Stomach smooth muscle (tissue), 2 donors: ENCODE results near the gene SLC8A3.

Source experiments
- H3K27ac ChIP-seq: one replicate; pipeline ENCODE4 v1.7.0; 2013; ENCODE audit warnings: mild to moderate bottlenecking, low read length, inconsistent platforms
- H3K27me3 ChIP-seq, 2 donors: one replicate each; pipeline ENCODE4 v1.7.0; 2013; ENCODE audit warnings: low read length in 2 of 2; ENCODE audit not compliant: insufficient read depth in 2 of 2, control insufficient read depth in 1 of 2
- H3K36me3 ChIP-seq, 2 donors: one replicate each; pipeline ENCODE4 v1.7.0; 2013; ENCODE audit warnings: low read length in 2 of 2; ENCODE audit not compliant: control insufficient read depth in 2 of 2, insufficient read depth in 2 of 2
- H3K4me1 ChIP-seq: one replicate; pipeline ENCODE4 v1.7.0; 2013; ENCODE audit warnings: low read length; ENCODE audit not compliant: control insufficient read depth, insufficient read depth
- H3K4me3 ChIP-seq, 2 donors: one replicate each; pipeline ENCODE4 v1.7.0; 2013; ENCODE audit warnings: low read length in 2 of 2
- H3K9ac ChIP-seq, 2 donors: one replicate each; pipeline ENCODE4 v1.7.0; 2013; ENCODE audit warnings: low read length in 2 of 2, mild to moderate bottlenecking in 1 of 2
- H3K9me3 ChIP-seq, 2 donors: one replicate each; pipeline ENCODE4 v1.7.0; 2013; ENCODE audit warnings: low read length in 2 of 2; ENCODE audit not compliant: control insufficient read depth in 2 of 2
- donor health status: healthy.
- donor health status: Pancreatic carcinoma.

SLC8A3 gene

DNA sequence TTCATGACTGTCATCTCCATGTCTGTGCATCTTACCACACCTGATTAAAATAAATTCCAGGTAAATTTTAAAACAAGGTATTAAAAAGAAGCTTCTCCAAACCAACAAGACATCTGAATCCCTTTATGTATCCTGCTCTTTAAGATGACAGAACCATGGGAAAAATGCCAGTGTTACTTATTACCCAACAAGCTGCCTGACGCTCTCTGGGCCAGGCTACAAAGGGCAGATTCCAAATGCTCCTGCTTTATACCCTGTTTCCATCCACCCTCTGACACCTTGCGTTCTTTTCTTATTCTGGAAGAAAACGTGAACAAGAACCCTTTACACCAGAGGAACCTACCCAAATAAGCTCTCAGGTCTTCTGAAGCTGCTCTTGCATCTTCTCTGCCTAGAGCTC lies 70.7 kb downstream of the SLC8A3 start:
- H3K9ac ChIP-seq: no peak overlapping the region
- H3K27ac ChIP-seq: no peak overlapping the region
- H3K9me3 ChIP-seq: no peaks in the 10 kb centered on the region
- no peak overlapping the region for H3K4me3 ChIP-seq
- no peaks in the 10 kb centered on the region for H3K36me3 ChIP-seq
- H3K4me1 ChIP-seq: no peaks in the 10 kb centered on the region
- H3K27me3 ChIP-seq: no peaks in the 10 kb centered on the region

DNA sequence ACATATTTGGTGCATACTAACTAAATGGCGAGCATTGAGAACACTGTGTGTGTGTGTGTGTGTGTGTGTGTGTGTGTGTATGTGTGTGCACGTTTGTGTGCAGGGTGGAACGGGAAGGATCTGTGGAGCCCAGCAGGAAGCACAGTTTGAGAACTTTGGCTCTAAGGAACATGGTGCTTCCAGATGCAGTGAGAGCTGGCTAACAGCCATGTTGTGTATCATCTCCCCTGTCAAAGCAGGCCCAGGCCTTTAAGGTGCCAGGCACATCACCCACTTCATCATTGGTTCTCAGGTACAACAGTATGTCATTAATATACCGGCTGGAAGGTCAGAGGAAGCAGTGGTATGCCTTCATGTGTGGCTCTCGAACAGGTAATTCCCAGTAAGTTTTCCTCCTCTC lies 72.5 kb downstream of the SLC8A3 start:
- Histone ChIP-seq H3K36me3 (no peaks in the 10 kb centered on the region), H3K27me3 (no peaks in the 10 kb centered on the region), H3K4me3 (no peak overlapping the region), H3K27ac (no peak overlapping the region), H3K4me1 (no peaks in the 10 kb centered on the region), H3K9ac (no peak overlapping the region), H3K9me3 (no peaks in the 10 kb centered on the region)

DNA sequence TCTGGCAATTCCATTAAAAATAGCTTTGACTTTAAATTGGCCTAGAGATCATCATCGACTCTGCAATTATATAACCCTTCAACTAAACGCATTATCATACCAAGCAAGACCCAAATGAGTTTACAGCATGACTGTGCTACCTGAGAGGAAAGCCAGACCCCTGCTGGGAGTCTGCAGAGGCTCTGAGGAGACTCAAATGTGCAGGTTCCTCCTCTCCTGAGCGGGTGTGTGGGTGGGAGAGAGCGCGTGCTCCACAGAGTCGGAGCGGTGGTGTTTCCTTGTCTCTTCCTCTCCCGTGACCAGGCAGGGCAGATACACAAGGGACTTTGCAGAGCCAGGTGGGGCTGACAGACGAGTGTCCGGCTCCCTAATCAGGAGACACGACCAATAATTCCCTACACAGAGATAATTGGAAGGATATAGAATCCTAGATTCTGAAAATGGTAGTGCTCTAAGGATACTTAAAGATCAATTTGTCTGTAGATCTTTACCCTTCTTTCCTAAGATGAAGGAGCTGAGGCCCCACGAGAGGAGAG lies 74.1 kb downstream of the SLC8A3 start:
- no peaks in the 10 kb centered on the region for H3K27me3 ChIP-seq
- H3K4me1 ChIP-seq: no peaks in the 10 kb centered on the region
- H3K4me3 ChIP-seq: no peak overlapping the region
- no peak overlapping the region for H3K27ac ChIP-seq
- no peak overlapping the region for H3K9ac ChIP-seq
- H3K36me3 ChIP-seq: no peaks in the 10 kb centered on the region
- H3K9me3 ChIP-seq: no peaks in the 10 kb centered on the region

DNA sequence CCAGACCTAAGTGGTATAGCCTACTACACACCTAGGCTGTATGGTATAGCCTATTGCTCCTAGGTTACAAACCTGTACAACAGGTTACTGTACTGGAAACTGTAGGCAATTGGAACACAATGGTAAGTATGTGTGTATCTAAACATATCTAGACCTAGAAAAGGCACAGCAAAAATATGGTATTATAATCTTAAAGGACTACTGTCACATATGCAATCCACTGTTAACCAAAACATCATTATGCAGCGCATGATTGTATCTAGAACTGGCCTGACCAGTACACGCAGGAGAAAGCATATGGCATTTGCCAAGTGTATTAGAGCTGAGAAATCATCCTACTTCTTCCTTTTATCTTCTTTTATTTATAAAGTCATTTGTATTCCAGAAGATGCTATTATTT lies 75.5 kb downstream of the SLC8A3 start:
- H3K27me3 ChIP-seq: no peaks in the 10 kb centered on the region
- H3K9me3 ChIP-seq: no peaks in the 10 kb centered on the region
- H3K4me3 ChIP-seq: no peak overlapping the region
- H3K4me1 ChIP-seq: no peaks in the 10 kb centered on the region
- no peak overlapping the region for H3K9ac ChIP-seq
- H3K27ac ChIP-seq: no peak overlapping the region
- H3K36me3 ChIP-seq: no peaks in the 10 kb centered on the region

DNA sequence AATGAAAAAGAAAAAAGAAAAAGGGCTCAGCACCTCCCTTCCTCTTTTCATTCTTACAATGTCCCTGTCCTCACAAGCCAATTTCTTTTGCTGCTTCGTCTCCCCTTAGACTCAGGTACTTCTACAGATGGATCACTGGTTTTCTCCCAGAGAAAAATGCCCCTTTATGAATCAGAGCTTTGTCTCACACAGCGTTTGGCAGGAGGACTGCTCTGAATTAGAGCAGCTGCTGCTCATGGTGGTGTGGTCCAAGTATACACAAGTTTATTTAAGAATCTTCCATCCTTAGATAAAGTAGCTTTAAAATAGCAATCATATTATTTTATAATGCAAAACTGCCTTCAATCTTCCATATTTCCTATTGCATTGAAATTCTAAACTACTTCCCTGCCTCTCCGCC lies 80.3 kb downstream of the SLC8A3 start:
- Histone ChIP-seq H3K27me3 (no peaks in the 10 kb centered on the region), H3K27ac (no peak overlapping the region), H3K9me3 (no peaks in the 10 kb centered on the region), H3K9ac (no peak overlapping the region), H3K36me3 (no peaks in the 10 kb centered on the region), H3K4me3 (no peak overlapping the region), H3K4me1 (no peaks in the 10 kb centered on the region)

DNA sequence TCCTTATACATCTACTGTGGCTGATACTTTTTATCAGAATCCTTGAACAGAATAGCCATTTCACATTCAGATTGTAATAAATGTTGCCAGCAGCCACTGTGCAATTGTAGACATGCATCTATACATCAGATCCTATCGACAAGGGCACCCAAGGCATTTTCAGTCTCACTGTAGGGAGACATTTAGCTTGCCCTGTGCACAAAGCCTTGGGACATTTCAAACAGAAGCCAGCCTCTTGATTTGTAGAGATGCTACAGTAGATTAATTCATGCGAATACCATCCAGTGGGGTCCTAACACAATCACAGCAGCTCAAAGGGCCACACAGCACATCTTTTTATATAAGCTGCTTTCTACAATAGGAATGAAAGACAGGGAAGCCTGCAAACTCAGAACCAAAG lies 81.4 kb downstream of the SLC8A3 start:
- Histone ChIP-seq H3K27me3 (no peaks in the 10 kb centered on the region), H3K27ac (no peak overlapping the region), H3K4me3 (no peak overlapping the region), H3K36me3 (no peaks in the 10 kb centered on the region), H3K9me3 (no peaks in the 10 kb centered on the region), H3K4me1 (no peaks in the 10 kb centered on the region), H3K9ac (no peak overlapping the region)

DNA sequence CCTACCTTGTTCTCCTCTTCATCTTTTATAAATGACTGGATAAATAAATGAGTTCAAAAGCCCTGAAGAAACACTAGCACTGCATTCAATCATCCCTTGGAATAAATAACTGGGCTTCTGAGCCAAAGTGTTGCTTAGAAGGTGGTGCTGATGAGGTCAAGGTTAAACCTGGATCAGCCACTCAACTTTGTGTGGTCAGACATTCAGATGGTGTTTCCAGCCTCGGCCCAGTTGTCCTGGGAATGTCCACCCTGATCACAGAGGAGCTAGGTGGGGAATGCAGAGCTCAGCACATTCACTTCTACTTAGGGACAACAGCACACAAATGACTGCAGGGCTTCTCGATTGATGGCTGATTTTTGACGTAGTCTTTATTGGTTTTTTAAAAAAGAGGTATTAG lies 88.7 kb downstream of the SLC8A3 start:
- H3K36me3 ChIP-seq: no peaks in the 10 kb centered on the region
- H3K4me3 ChIP-seq: no peak overlapping the region
- no peaks in the 10 kb centered on the region for H3K9me3 ChIP-seq
- H3K4me1 ChIP-seq: peaks cover 14% of the 10 kb centered on the region
- no peak overlapping the region for H3K27ac ChIP-seq
- peaks cover 0 to 3% of the 10 kb centered on the region in 2 donors for H3K27me3 ChIP-seq
- no peak overlapping the region for H3K9ac ChIP-seq

DNA sequence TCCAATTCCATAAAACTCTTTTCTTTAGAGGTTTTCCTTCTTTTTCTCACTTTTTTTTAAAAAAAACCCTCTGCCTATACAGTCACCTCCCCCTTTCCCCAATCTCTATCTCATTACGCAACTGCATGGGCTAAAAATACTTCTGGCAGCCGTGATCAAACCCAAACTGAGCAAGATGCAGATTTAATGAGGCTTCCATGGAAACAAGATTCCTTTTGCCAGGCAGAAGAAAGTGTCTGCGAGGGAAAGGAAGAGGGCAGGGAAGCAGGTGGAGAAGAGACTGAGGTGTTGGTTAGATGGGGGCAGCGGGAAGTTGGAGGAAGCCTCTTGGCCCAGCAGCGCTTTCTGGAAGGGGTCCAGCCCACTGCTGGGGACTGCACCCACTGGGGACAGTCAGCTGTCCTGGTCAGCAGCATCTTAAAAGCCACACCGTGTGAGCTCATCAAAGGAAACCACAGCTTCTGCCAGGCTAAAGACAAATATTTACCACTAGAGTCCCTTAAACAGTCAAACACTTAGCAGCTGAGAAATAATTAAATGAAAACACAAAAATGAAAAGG lies 90.4 kb downstream of the SLC8A3 start:
- H3K9me3 ChIP-seq: no peaks in the 10 kb centered on the region
- H3K36me3 ChIP-seq: no peaks in the 10 kb centered on the region
- H3K9ac ChIP-seq: no peak overlapping the region
- H3K27me3 ChIP-seq: peaks cover 3 to 9% of the 10 kb centered on the region in 2 donors
- no peak overlapping the region for H3K4me3 ChIP-seq
- no peak overlapping the region for H3K27ac ChIP-seq
- H3K4me1 ChIP-seq: peaks cover 14% of the 10 kb centered on the region

DNA sequence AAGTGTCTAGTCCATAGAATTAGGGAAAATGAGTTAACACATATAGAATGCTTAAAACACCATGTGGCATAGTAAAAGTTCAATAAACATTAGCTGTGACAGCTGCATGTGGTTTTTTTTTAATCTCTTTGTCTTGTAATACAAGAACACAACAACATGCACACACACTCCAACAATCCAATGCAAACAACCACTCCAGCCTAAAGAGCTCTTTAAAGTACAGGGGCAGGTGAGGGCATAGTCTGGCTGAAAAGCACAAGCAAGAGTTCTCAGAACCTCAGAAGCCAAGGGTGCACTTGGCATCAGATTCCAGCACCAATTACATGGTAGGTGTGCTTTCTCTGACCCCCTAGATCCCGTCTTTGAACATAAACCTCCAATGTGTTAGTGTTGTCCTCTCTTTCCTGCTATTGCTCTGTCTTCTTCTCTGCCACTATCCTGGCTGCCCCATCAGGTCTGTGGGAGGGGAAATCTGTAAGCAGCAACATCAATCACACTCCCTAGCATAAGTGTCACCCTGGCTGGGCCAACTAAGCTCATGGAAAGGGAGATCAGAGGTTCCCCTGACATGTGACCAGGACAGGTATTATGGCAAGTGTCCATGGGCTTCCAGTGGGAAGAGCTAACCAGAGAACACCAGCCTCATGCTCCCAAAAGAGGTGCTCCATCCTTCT lies 91.0 kb downstream of the SLC8A3 start:
- Histone ChIP-seq H3K27ac (no peak overlapping the region), H3K9me3 (no peaks in the 10 kb centered on the region), H3K4me3 (no peak overlapping the region), H3K27me3 (peaks cover 3 to 9% of the 10 kb centered on the region in 2 donors), H3K4me1 (peaks cover 14% of the 10 kb centered on the region), H3K36me3 (no peaks in the 10 kb centered on the region), H3K9ac (no peak overlapping the region)

DNA sequence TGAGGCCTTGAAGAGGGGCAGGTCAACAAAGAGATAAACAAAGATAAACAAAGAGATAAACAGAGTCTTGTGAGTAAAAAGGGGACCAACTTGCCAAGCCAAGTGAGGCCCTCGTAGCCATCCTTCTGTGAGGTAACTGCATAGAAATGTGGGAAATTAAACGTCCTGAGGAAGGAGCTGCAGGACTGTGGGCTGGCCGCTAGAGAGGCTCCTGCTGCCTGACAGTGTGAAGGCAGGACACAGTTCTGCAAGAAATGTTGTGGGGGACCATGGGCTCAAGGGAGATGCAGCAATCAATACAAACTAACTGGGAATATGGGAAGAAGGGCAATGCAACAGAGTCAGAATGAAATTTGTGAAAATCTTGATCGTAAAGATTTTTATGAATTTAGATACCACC lies 91.9 kb downstream of the SLC8A3 start:
- Histone ChIP-seq H3K27me3 (peaks cover under 1 to 9% of the 10 kb centered on the region in 2 donors), H3K4me3 (no peak overlapping the region), H3K9me3 (no peaks in the 10 kb centered on the region), H3K36me3 (no peaks in the 10 kb centered on the region), H3K4me1 (peaks cover 14% of the 10 kb centered on the region), H3K27ac (no peak overlapping the region), H3K9ac (no peak overlapping the region)

DNA sequence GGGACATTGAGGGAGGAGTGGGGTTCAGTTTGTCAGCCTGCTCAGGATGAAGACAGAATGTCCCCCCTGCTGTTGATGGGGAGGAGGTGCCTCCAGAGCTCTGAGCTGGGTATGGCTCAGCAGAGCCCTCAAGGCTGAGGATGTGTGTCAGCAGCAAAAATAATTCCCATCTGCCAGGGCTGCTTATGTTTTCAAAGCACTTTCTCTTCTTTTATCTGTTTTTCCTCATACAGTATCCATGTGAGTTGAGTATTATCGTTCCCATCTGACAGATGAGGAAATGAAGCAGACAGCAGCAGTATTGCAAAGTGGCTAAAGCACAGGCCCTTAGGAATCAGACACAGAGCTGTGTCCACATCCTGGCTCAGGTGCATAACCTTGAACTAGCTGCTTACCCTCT lies 94.1 kb downstream of the SLC8A3 start:
- Histone ChIP-seq H3K4me3 (no peak overlapping the region), H3K36me3 (no peaks in the 10 kb centered on the region), H3K9ac (no peak overlapping the region), H3K27me3 (peaks cover 0 to 9% of the 10 kb centered on the region in 2 donors), H3K4me1 (peaks cover 14% of the 10 kb centered on the region), H3K27ac (no peak overlapping the region), H3K9me3 (no peaks in the 10 kb centered on the region)
